Endothelial cell of umbilical vein (primary cell): ENCODE measurements around the gene SLC15A1. TPM values are rescaled to one million over a fixed set of nuclear protein-coding genes. Genes with fewer than 3 reads are reported as not detected.

Experiments used
- BruUV-seq: library from RNA; stranded (reverse); fragments of 400-500 nt; replicated peaks from 2 replicates; lab custom pipeline; 2021; lab: Mats Ljungman, UMichigan
- CTCF ChIA-PET: fragments of 300-600, 350-600 bp; sonication (Branson Sonifier 250); formaldehyde crosslinking; loops from one replicate; lab custom pipeline; 2021; ENCODE audit warnings: antibody characterized with exemption, inconsistent platforms; lab: Charles Lee
- POLR2A ChIA-PET: fragments of 300-600, 350-600 bp; sonication (Branson Sonifier 250); formaldehyde crosslinking; loops from one replicate; lab custom pipeline; 2021; ENCODE audit warnings: antibody characterized with exemption, inconsistent platforms; lab: Charles Lee
- DNase-seq: peaks from one replicate; pipeline ENCODE4 v3.0.0-alpha.2; 2011; ENCODE audit warnings: low read depth, low spot score
- FAIRE-seq: peaks from 2 replicates; lab custom pipeline; 2011; peaks lifted over from hg19 to GRCh38; lab: Jason Lieb, UNC
- H2AFZ ChIP-seq: 2 replicates; pipeline ENCODE4 v1.6.0; 2012; ENCODE audit warnings: low read depth, low read length, control low read depth, inconsistent platforms
- H3K27ac ChIP-seq: 2 replicates; pipeline ENCODE4 v1.5.1; 2011; ENCODE audit warnings: low read depth, mild to moderate bottlenecking, control low read depth, low read length, moderate library complexity; ENCODE audit not compliant: insufficient read depth
- H3K27me3 ChIP-seq, 2 experiments: 2 replicates each; pipeline versions ENCODE4 v1.6.0 to v1.6.1; 2011; ENCODE audit warnings: low read length in 2 of 2, mixed read lengths in 1 of 2; ENCODE audit not compliant: control insufficient read depth in 2 of 2, insufficient read depth in 2 of 2
- H3K36me3 ChIP-seq, 2 experiments: 2 replicates in 1 of 2; 3 replicates in 1 of 2; pipeline ENCODE4 v1.5.1; 2011; ENCODE audit warnings: low read length in 2 of 2, mild to moderate bottlenecking in 1 of 2, moderate library complexity in 1 of 2; ENCODE audit not compliant: control insufficient read depth in 2 of 2, insufficient read depth in 2 of 2; ENCODE audit errors: extremely low read depth in 1 of 2
- H3K4me1 ChIP-seq: 3 replicates; pipeline ENCODE4 v1.5.1; 2011; ENCODE audit warnings: mild to moderate bottlenecking, low read length; ENCODE audit not compliant: control insufficient read depth, insufficient read depth; ENCODE audit errors: extremely low read depth
- H3K4me2 ChIP-seq: 2 replicates; pipeline ENCODE4 v1.6.1; 2011; ENCODE audit warnings: low read length, control low read depth, mixed read lengths; ENCODE audit not compliant: insufficient read depth
- H3K4me3 ChIP-seq, 3 experiments: fragments of 200-600 bp in 1 of 3; sonication (generic), shearing (Covaris generic) in 1 of 3; replicated peaks in 1 of 3; 2 replicates each; pipeline ENCODE4 v1.5.1; 2011 to 2016; ENCODE audit warnings: control low read depth in 3 of 3, low read length in 3 of 3, mild to moderate bottlenecking in 2 of 3, inconsistent platforms in 1 of 3, low read depth in 1 of 3, moderate library complexity in 1 of 3; ENCODE audit not compliant: insufficient read depth in 1 of 3
- H3K79me2 ChIP-seq: 2 replicates; pipeline ENCODE4 v1.6.0; 2012; ENCODE audit warnings: low read length, inconsistent platforms; ENCODE audit not compliant: control insufficient read depth, insufficient read depth
- H3K9ac ChIP-seq: replicated peaks from 2 replicates; pipeline ENCODE3; 2011; ENCODE audit warnings: low read length, control low read depth; ENCODE audit not compliant: insufficient read depth; ENCODE audit errors: extremely low read depth
- H3K9me1 ChIP-seq: replicated peaks from 3 replicates; pipeline ENCODE4 v1.6.0; 2011; ENCODE audit warnings: mild to moderate bottlenecking, low read length; ENCODE audit not compliant: control insufficient read depth, insufficient read depth; ENCODE audit errors: extremely low read depth
- H3K9me3 ChIP-seq: replicated peaks from 2 replicates; pipeline ENCODE4 v1.5.1; 2012; ENCODE audit warnings: low read length, inconsistent platforms; ENCODE audit not compliant: control insufficient read depth, insufficient read depth
- H4K20me1 ChIP-seq: replicated peaks from 2 replicates; pipeline ENCODE3; 2011; ENCODE audit warnings: mild to moderate bottlenecking, low read length; ENCODE audit not compliant: control insufficient read depth, insufficient read depth; ENCODE audit errors: extremely low read depth
- EZH2 ChIP-seq: IDR thresholded peaks from 2 replicates; pipeline ENCODE4 v1.6.1; 2012; ENCODE audit warnings: borderline replicate concordance, low read depth, mild to moderate bottlenecking, moderate library complexity, low read length, inconsistent platforms; ENCODE audit not compliant: severe bottlenecking
- FOS ChIP-seq: IDR thresholded peaks from 2 replicates; pipeline ENCODE4 v1.6.1; 2011; ENCODE audit warnings: mild to moderate bottlenecking, low read length, moderate library complexity, borderline replicate concordance; ENCODE audit not compliant: insufficient read depth
- GATA2 ChIP-seq: IDR thresholded peaks from 2 replicates; pipeline ENCODE4 v1.7.0; 2011; ENCODE audit warnings: low read depth, mild to moderate bottlenecking, moderate library complexity, mixed read lengths, low read length; ENCODE audit not compliant: insufficient read length, insufficient read depth
- JUN ChIP-seq: IDR thresholded peaks from 2 replicates; pipeline ENCODE4 v1.6.1; 2011; ENCODE audit warnings: borderline replicate concordance, low read depth; ENCODE audit not compliant: insufficient read length, insufficient read depth
- MYC ChIP-seq: IDR thresholded peaks from one replicate; pipeline ENCODE4 v1.6.1; 2011; ENCODE audit warnings: mild to moderate bottlenecking, low read depth, low read length
- POLR2A ChIP-seq: IDR thresholded peaks from 2 replicates; pipeline ENCODE4 v1.6.1; 2012; ENCODE audit warnings: low read depth, mild to moderate bottlenecking, control low read depth, low read length
- POLR2AphosphoS5 ChIP-seq: IDR thresholded peaks from 2 replicates; pipeline ENCODE4 v1.6.1; 2012; ENCODE audit warnings: low read depth, mild to moderate bottlenecking, control low read depth, low read length, moderate library complexity; ENCODE audit not compliant: insufficient read depth
- dilution Hi-C: fragments of 300-500 bp; cut with MboI; formaldehyde crosslinking; loops from one replicate; pipeline ENCODE4 v1.15.0; 2019; ENCODE audit warnings: low sequenced_read_pairs; ENCODE audit not compliant: extremely low pct_ligation_motif_present
- intact Hi-C: fragments of 100-400 bp; cut with micrococcal nuclease; formaldehyde crosslinking; loops from one replicate; pipeline ENCODE4 v1.10.0; 2022
- polyA plus RNA-seq, 4 experiments: library from polyadenylated mRNA; depleted of rRNA in 3 of 4; stranded (reverse) in 3 of 4; unstranded in 1 of 4; fragments of >200 nt; gene quantifications; 2 replicates each; pipeline versions ENCODE4 v1.2.1 to v1.2.3, GENCODE V29; 2011 to 2012; ENCODE audit warnings: missing spikeins in 1 of 4
- total RNA-seq: library from RNA; stranded (reverse); gene quantifications from 2 replicates; pipeline ENCODE4 v1.2.3, GENCODE V29; 2021
- TF ChIP-seq, protein P1 (sequence below): IDR thresholded peaks from 2 replicates; pipeline ENCODE4 v1.6.1; 2011; ENCODE audit not compliant: insufficient read depth, insufficient read length
- TF ChIP-seq, protein P2 (sequence below), 2 donors: IDR thresholded peaks; 1 replicate in 1 of 2; 2 replicates in 1 of 2; pipeline ENCODE4 v1.5.1; 2011; ENCODE audit warnings: low read length in 2 of 2, mild to moderate bottlenecking in 2 of 2, moderate library complexity in 2 of 2, control low read depth in 1 of 2, inconsistent platforms in 1 of 2, low read depth in 1 of 2; ENCODE audit not compliant: insufficient read depth in 1 of 2; ENCODE audit errors: extremely low read depth in 1 of 2

SLC15A1 gene
- total and polyA plus RNA-seq, 2 donors (not counting 3 experiments of a cell fraction or from before 2014, with no cell fraction given), result not detected

- intact Hi-C loops, result no loop called here
- ChIA-PET CTCF (interaction anchor here (0.7 to 1.3 kb wide), 2 partner anchors 16 to 17 kb away, joined by 3 to 7 read pairs; no protein-coding TSS in a partner anchor), POLR2A (no interaction called here)
Measured at GRCh38 chr13:98690348-98691022, 62.0 kb downstream of the SLC15A1 start.

More at GRCh38 chr13:98690348-98691022, 62.0 kb downstream of the SLC15A1 start:
- DNase-seq, result no peak
- H2AFZ ChIP-seq, result no peak overlapping the region
- H3K79me2 ChIP-seq, result no peaks in the 10 kb centered on the region
- H3K4me1 ChIP-seq, result no peaks in the 10 kb centered on the region
- no TSS peak for BruUV-seq
- no peaks in the 10 kb centered on the region for H3K9me1 ChIP-seq
- H3K4me2 ChIP-seq, result no peak overlapping the region
- no peaks in the 10 kb centered on the region for H4K20me1 ChIP-seq
- TF ChIP-seq EZH2 (no peak), MYC (no peak), GATA2 (no peak), POLR2A (no peak), JUN (no peak), POLR2AphosphoS5 (no peak), FOS (no peak)
- TF ChIP-seq, protein P1, sequence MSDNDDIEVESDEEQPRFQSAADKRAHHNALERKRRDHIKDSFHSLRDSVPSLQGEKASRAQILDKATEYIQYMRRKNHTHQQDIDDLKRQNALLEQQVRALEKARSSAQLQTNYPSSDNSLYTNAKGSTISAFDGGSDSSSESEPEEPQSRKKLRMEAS, result no peak
- TF ChIP-seq, protein P2, sequence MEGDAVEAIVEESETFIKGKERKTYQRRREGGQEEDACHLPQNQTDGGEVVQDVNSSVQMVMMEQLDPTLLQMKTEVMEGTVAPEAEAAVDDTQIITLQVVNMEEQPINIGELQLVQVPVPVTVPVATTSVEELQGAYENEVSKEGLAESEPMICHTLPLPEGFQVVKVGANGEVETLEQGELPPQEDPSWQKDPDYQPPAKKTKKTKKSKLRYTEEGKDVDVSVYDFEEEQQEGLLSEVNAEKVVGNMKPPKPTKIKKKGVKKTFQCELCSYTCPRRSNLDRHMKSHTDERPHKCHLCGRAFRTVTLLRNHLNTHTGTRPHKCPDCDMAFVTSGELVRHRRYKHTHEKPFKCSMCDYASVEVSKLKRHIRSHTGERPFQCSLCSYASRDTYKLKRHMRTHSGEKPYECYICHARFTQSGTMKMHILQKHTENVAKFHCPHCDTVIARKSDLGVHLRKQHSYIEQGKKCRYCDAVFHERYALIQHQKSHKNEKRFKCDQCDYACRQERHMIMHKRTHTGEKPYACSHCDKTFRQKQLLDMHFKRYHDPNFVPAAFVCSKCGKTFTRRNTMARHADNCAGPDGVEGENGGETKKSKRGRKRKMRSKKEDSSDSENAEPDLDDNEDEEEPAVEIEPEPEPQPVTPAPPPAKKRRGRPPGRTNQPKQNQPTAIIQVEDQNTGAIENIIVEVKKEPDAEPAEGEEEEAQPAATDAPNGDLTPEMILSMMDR (IDR thresholded peaks at IDR 0.05; ENCODE audit: extremely low read depth in 1 of 2, insufficient read depth in 1 of 2, low read depth in 1 of 2, low read length in 2 of 2), result no peak
- no peak overlapping the region for H3K4me3 ChIP-seq
- H3K36me3 ChIP-seq, result no peaks in the 10 kb centered on the region
- dilution Hi-C loops, result no loop called here
- no peak overlapping the region for H3K9ac ChIP-seq
- H3K27me3 ChIP-seq, result peaks cover 6 to 12% of the 10 kb centered on the region in 2 experiments
- no peaks in the 10 kb centered on the region for H3K9me3 ChIP-seq
- no peak for FAIRE-seq
- H3K27ac ChIP-seq, result no peak overlapping the region
